ENCODE results near the gene MAGEA4.

MAGEA4 gene

GRCh38 chrX:151929126-151929525 is 16.4 kb downstream of the MAGEA4 start:
- DNase-seq = no peak

GRCh38 chrX:151935358-151935757 is 22.7 kb downstream of the MAGEA4 start:
- no peak for DNase-seq

GRCh38 chrX:151938172-151938571 is 25.5 kb downstream of the MAGEA4 start:
- no peak for DNase-seq

GRCh38 chrX:151954730-151955129 is 42.0 kb downstream of the MAGEA4 start:
- DNase-seq = no peak

- DNase-seq = no peak
Observed at GRCh38 chrX:151958101-151958500, 45.4 kb downstream of the MAGEA4 start.

- no peak for DNase-seq
Observed at GRCh38 chrX:151962034-151962433, 49.3 kb downstream of the MAGEA4 start.

GRCh38 chrX:151966236-151966635 is 53.5 kb downstream of the MAGEA4 start:
- no peak for DNase-seq

- DNase-seq = no peak
Observed at GRCh38 chrX:151970027-151970426, 57.3 kb downstream of the MAGEA4 start.

- DNase-seq = no peak
Observed at GRCh38 chrX:151970661-151971060, 58.0 kb downstream of the MAGEA4 start.

GRCh38 chrX:151973060-151973661 is 60.5 kb downstream of the MAGEA4 start:
- DNase-seq = no peak

GRCh38 chrX:151973851-151974335 is 61.2 kb downstream of the MAGEA4 start:
- DNase-seq = no peak
